HG03442 (cell line): ENCODE measurements around the gene MED25.
A peak's percentile ranks its signal among the peaks of the same experiment; 100 is the strongest.

Experiments
- ATAC-seq: cut with Tn5 transposase; IDR thresholded peaks from one replicate; pipeline ENCODE4 v1.9.1; 2021; ENCODE audit warnings: mild to moderate bottlenecking, moderate library complexity; ENCODE audit not compliant: unreplicated experiment

MED25 gene

DNA sequence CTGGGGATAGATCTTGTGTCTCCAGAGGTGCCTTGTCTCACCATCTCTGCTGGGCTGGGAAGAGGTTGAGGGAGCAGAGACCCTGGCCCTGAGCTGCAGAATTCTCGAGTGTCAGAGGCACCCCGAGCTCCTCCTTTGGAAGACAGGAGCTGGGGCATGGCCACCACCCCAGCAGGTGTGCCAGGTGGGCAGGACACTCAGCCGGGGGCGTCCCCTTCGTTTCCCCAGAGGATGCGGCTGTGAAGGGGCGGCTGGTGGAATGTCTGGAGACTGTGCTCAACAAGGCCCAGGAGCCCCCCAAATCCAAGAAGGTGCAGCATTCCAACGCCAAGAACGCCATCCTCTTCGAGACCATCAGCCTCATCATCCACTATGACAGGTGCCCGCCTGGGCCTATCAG, 19.5 kb upstream of the MED25 start:
- no peak for ATAC-seq

DNA sequence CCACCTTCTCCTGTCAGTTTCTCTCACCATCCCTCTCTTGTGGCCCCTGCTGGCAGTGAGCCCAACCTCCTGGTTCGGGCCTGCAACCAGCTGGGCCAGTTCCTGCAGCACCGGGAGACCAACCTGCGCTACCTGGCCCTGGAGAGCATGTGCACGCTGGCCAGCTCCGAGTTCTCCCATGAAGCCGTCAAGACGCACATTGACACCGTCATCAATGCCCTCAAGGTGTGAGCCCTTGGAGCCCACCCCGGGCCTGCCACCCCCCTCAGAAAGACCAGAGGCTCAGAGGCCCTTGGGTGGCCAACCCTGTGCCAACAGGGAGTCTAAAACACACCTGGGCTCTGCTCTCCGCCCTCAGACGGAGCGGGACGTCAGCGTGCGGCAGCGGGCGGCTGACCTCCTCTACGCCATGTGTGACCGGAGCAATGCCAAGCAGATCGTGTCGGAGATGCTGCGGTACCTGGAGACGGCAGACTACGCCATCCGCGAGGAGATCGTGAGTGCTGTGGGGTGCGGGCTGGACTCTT, 18.8 kb upstream of the MED25 start:
- no peak for ATAC-seq

DNA sequence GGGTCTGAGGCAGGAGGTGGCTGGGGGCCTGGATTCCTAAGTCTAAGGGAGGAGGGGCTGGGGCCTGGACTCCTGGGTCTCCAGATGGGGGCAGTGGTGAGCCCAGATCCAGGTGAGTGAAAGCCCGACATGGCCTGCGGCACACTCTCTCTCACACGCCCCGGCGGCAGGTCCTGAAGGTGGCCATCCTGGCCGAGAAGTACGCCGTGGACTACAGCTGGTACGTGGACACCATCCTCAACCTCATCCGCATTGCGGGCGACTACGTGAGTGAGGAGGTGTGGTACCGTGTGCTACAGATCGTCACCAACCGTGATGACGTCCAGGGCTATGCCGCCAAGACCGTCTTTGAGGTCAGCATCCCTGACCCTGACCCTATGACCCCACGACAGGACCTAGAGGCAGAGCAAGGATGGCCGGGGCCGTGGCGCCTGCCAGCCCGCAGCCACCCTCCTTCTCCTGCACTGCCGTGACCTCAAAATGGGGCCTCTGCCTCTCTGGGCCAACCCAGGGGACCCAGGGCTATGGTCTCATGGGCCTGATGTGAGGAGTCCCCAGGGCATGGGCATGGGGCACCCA, 18.2 kb upstream of the MED25 start:
- no peak for ATAC-seq

DNA sequence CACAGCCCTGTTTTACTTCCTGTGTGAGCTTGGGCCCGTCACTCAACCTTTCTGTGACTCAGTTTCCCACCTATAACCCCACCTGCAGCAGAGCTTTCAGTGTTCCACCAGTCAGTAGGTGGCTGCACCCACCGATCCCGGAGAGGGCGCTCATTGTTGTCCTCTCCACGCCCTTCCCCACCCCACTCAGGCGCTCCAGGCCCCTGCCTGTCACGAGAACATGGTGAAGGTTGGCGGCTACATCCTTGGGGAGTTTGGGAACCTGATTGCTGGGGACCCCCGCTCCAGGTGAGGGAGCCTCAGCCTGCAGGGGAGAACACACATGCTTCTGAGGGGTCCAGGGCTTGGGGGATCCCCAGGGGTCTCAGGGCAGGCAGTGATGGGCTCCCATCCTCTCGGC, 17.3 kb upstream of the MED25 start:
- ATAC-seq: no peak

DNA sequence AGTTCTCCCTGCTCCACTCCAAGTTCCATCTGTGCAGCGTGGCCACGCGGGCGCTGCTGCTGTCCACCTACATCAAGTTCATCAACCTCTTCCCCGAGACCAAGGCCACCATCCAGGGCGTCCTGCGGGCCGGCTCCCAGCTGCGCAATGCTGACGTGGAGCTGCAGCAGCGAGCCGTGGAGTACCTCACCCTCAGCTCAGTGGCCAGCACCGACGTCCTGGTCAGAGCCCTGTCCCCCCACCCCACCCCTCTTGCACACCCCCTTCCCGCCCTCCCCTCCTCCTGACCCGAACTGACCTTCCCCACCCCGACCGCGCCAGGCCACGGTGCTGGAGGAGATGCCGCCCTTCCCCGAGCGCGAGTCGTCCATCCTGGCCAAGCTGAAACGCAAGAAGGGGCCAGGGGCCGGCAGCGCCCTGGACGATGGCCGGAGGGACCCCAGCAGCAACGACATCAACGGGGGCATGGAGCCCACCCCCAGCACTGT, 16.6 kb upstream of the MED25 start:
- ATAC-seq: no peak

DNA sequence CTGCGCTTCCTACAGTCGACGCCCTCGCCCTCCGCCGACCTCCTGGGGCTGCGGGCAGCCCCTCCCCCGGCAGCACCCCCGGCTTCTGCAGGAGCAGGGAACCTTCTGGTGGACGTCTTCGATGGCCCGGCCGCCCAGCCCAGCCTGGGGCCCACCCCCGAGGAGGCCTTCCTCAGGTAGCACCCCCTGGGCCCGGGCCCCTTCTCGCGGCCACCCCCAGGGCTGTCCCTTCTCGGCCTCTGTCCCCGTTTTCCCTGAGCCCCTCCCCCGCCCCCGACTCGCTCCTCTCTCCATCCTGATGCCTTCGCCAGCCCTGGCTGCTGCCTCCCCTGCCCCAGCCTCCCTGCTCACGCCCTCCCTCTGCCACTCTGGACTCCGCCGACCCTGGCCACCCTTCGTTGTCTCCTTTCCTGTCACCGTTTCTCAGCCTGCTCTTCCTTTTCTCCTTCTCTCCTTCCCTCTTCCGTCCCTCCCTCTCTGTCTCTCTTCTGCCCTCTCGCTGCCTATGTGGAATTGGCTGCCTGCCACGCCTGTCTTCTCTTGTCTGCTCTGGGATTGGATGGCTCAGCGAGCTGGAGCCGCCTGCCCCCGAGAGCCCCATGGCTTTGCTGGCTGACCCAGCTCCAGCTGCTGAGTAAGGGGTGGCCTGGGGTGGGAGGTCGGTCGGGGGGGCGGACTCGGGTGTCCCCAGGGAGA, 16.0 kb upstream of the MED25 start:
- ATAC-seq: no peak

DNA sequence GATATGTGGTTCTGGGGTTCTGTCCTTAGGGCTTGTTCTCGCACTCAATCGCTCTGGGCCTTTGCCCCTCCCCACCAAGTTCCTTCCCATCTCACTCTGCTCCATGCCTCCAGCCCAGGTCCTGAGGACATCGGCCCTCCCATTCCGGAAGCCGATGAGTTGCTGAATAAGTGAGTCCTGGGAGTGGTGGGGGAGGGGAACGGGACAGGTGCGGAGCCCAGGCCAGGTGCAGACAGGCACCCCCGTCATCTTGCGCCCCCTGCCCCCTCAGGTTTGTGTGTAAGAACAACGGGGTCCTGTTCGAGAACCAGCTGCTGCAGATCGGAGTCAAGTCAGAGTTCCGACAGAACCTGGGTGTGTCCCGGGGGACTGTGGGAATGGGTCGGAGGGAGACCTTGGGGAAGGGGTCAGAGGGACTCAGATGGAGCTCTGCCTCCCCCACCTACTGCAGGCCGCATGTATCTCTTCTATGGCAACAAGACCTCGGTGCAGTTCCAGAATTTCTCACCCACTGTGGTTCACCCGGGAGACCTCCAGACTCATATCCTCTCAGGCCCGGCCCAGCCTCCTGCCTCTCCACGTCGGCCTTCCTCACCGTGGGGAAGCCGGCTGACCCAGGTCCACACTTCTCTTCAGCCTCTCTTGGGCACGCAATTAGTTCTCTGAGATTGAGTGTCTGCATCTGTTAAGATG, 15.1 kb upstream of the MED25 start:
- ATAC-seq: no peak

DNA sequence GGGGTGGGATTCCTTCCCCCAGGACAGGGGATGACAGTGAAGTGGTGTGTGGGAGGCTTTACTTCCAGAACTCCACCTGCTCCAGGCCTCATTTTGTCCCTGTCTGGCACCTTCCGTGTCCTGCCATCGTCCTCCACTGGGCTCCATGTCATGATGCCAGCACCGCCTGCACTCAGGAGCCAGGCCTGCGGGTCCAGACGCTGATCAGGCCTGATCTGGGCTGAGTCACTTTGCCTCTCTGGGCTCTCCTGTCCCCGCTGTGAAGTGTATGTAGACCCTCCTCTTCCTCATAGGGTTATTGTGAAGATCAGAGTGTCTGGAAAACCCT, 14.6 kb upstream of the MED25 start:
- no peak for ATAC-seq

DNA sequence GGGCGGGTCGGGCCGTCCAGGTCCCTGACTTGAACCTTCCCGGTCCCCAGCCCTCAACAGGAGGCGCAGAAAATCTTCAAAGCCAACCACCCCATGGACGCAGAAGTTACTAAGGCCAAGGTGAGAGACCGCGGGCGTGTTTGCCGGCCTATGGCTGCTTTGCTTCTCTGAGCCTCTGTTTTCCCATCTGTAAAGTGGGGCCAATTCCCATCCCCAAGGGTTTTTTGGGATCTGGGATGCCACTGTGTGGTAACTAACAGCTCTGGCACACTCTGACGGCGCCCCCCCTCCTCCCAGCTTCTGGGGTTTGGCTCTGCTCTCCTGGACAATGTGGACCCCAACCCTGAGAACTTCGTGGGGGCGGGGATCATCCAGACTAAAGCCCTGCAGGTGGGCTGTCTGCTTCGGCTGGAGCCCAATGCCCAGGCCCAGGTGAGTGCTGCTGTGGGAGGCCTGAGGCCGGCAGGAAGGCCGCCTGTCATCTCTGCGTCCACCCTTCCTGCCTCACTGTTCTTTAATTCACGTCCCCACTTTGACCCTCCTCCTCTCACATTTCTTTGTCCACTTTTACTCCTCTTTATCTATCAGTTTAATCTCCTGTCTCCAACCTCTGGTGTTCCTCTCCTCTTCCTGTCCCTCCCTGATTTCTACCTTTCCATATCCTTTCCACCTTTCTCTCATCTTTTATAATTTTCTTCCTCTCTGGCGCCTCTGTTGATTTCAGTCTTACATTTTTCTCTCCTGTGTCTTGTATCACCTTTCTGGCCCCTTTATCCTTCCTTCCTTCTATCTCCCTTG, 12.1 kb upstream of the MED25 start:
- no peak for ATAC-seq

DNA sequence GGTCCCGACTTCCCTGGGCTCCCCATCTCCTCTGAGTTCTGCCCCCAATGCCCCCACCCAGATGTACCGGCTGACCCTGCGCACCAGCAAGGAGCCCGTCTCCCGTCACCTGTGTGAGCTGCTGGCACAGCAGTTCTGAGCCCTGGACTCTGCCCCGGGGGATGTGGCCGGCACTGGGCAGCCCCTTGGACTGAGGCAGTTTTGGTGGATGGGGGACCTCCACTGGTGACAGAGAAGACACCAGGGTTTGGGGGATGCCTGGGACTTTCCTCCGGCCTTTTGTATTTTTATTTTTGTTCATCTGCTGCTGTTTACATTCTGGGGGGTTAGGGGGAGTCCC, 11.5 kb upstream of the MED25 start:
- no peak for ATAC-seq

DNA sequence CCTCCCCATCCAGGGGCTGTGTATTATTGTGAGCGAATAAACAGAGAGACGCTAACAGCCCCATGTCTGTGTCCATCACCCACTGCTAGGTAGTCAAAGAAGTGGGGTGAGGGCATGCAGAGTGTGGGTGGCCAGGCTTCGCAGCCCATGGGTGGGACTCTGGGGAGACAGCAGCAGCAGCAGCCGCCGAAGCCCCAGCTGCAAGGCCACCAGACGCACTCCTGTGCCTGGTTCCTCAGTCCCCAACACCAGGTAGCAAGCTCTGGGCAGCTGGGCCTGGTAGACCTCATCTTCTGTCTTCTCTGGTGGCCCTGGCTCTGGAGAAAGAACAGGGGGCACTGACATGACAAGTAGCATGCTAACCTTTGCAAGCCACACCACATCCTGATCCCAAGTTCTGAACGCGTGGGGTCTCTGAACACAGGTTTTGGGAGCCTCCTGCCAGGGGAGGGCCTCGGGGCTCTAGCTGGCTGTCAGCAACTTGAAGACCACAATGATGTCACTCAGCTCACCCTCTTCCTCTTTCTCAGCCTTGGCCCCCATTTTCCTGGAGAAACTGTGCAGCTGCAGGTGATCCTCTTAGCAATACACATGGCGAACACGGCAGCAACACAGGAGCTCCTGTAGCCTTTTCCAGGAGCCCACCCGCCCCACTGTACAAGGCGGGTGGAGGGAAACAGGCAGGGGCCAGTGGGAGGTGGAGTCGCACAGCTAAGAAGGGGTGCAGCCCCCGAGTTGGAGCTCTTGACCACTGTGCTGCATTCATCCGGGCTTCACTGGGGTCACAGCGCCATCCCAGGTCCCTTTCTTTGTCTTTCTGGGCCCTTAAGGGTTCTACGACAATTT, 10.8 kb upstream of the MED25 start:
- ATAC-seq: no peak

DNA sequence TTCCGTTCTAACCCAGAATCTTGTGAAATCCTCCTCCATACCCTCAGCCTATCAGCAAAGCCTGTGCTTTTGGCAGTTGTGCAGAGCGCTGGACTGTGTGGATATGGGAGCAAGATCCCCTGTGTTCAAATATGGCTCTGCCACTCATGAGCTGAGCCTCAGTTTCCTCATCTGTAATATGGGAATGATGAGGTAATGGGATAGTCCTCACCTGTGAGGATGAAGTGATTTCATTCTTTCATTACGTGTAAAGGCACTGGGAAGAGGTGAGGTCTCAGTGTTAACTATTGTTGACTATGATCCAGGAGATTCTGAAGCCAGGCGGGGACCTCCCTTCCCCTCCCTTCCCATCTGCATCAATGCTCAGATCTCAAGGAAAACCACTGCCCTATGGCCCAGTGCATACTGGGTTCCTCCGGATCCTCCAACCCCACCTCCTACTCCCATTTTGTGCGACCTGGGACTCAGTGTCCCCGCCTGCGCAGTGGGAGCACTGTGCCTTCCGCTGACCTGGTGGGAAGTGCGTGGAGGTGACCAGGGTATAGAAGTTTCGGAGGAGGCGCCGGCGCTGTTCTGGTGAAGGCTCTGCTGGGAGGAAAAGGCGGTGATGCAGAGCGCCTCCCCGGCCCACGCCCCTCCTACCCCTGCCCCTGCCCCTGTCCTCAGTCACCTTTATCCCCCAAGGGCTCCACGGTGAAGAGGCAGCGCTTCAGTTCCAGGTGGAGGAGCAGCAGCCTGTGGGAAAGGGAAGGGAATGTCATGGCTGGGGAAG, 10.0 kb upstream of the MED25 start:
- ATAC-seq: no peak

DNA sequence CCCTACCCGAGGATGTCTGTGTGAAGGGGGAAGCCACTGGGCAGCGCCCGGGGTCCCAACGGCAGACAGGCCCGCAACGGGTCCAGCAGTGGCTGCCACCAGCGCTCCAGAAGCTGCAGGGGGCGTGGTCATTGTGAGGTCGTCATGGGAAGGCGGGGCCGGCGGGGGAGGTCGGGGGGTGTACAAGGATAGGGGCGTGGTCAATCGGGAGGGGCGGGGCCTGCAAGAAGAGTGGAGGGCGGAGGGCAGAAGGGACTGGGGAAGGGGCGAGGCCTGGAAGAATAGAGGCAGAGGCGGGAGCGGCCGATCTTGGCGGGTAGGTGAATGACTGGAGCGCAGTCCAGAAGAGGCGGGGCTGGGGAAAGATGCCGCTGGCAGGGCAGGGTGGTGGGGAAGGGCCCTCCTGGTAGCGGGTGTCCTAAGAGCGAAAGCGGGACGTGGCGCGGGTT, 9.4 kb upstream of the MED25 start:
- ATAC-seq: no peak

DNA sequence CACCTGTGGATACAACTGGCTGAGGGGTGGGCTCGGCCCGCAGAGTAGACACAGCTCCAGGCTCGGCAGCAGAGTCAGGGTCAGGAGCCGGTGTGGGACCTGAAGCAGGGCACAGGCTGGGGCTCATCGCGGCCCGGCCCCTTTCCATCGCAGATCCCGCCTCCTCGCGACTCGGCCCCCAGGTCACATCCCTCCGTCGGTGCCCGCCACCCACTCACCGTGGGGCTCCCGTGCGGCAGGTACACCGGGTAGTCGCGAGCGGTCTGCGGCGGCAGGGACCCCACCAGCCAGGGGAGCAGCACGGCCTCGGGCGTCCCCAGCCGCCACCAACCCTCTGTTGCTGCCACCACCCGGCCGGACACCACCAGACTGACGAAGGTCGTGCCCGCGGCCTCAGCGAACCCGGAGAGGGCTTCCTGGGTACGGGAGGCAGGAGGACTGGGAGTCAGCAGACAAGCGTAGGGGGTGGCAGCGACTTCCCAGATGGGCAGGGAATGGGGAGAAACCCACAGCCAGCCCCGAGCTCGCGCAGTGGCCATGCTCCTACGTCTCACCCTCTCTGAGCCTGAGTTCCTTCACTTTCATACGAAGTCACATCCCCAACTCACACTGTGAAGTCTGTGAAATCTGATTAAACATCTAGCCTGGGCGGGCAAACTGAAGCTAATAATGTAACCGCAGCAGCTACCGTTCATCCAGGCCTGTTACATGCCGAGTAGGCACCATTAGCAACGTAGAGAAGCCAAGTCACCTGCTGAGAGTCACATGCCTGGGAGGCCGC, 8.7 kb upstream of the MED25 start:
- ATAC-seq: no peak

DNA sequence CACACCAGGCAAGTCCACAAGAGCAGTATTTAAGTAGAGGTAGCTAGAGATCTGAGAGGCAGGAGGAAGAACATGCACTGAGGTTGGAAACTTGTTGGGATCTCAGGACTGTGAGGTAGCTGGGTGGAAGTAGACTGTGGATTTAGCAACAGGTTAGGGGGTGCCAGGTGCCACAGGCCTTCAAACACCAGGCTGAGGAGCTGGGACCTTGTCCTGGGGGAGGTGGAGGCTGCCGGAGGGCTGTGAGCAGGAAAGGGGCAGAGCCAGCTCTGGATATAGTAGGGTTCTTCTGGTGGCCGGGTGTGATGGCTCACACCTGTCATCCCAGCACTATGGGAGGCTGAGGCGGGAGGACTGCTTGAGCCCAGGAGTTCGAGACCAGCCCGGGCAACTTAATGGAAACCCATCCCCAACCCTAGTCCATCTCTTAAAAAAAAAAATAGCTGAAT, 8.1 kb upstream of the MED25 start:
- no peak for ATAC-seq

DNA sequence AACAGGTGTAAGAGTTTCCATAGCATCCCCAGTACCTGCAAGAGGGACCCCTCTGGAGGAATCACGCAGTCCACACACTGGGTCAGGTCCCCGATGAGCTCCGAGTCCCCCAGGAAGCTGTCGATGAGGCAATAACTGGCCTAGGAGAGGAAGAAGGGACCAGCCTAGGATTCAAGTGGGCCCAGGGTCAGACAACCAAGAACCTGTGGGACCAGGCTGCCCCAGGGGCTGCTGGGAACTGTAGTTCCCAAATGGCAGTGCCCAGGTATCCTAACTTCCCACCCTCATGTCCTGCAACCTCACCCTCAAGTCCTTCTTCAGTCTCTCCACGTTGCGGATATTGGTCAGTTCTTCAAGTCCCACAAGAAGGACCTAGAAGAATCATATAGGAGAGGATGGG, 6.8 kb upstream of the MED25 start:
- no peak for ATAC-seq

DNA sequence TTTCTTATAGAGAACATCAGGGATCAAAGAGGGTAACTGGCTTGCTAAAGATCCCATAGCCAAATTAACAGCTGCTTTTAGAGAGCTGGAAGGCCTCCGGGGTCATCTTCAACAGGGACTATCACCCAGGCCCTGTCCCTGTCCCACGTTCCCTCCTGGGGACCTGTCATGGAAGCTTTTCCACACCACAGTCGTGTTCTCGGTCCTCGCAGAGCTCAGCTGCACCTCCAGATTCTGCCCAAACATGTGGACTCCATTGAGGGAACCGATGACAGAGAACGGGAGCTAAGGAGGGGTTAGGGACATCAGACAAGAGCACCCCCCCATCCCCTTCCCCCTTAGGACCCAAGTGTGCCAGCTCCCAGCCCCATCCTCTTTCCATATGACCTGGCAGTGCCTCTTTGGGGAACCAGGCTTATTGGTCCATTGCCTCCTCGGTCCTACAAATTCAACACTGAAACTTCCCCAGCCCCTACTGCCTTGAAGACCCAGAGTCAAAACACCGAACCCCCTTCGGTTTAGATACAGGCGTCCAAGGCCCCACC, 5.6 kb upstream of the MED25 start:
- ATAC-seq: no peak

DNA sequence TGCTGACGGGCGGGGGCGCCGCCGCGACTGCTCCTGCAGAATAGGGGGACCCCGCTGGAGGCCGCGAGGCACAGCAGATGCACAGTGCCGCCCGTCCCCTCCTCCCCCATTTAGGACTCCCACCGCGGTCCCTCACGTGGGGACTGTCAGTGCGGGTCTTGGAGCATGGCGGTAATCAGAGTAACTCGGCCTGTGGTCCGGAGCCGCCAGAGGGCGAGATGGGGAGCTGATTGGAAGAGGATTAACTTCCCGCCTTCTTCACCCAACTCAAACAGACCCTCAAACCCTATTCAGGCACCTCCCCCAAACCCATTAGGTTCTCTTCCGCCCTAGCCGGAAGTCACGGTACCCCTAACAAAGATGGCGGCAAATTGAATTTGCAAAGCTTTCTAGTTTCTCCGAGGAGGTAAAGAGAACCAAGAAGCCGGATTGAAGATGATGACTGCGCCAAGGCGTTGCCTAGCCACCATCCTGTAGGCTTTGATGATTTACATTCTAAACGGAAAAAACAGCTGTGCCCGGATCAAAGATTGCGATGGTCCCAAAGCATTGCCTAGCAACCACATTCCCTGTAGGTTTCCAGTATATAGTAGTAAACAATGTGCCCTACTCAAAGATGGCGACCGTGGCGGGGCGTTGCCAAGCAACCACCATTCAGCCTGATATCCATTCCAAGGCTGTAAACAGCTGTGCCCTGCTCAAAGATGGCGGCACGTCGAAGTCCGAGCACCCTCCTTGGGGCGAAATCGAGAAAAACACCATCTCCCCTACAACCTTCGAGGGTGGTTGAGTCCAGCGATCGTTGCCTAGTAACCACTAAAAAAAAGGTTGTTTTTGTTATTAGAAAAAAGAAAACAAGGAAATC, 4.9 kb upstream of the MED25 start, which contains the start of gene FUZ:
Gene FUZ (minus strand): TSS at position 296 of the 865 bp plus-strand sequence. CDS start 186 bp downstream, at position 110.
- peak; percentile 51 for ATAC-seq
